NCI-H146 treated with DMSO at 0.1 percent for 48 hours (cell line): Measurements from ENCODE around the gene AUTS2.
"Not testable (repeated sequence)": the region's sequence is repeated elsewhere in the genome, so short reads cannot be mapped to it uniquely, and the experiment has no call there.

Experiments used
- DNase-seq: peaks from one replicate; lab custom pipeline; 2025; ENCODE audit not compliant: unreplicated experiment; lab: John Stamatoyannopoulos, UW

AUTS2 gene

GRCh38 chr7:69782917-69783684 lies 184.8 kb downstream of the AUTS2 start:
- DNase-seq, result no peak

DNA sequence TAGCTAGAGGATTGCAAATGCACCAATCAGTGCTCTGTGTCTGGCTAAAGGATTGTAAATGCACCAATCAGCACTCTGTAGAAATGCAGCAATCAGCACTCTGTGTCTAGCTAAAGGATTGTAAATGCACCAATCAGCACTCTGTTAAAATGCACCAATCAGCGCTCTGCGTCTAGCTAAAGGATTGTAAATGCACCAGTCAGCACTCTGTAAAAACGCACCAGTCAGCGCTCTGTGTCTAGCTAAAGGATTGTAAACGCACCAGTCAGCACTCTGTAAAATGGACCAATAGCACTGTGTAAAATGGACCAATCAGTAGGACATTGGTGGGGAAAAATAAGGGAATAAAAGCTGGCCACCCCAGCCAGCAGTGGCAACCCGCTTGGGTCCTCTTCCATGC lies 187.9 kb downstream of the AUTS2 start:
- not testable (repeated sequence) for DNase-seq

- DNase-seq, result no peak
Measured at GRCh38 chr7:69786730-69787395, 188.6 kb downstream of the AUTS2 start.

- no peak for DNase-seq
Measured at GRCh38 chr7:69787736-69788431, 189.6 kb downstream of the AUTS2 start.

- no peak for DNase-seq
Measured at GRCh38 chr7:69789563-69789962, 191.3 kb downstream of the AUTS2 start.

GRCh38 chr7:69790977-69791724 lies 192.9 kb downstream of the AUTS2 start:
- DNase-seq, result peak; percentile 42

DNA sequence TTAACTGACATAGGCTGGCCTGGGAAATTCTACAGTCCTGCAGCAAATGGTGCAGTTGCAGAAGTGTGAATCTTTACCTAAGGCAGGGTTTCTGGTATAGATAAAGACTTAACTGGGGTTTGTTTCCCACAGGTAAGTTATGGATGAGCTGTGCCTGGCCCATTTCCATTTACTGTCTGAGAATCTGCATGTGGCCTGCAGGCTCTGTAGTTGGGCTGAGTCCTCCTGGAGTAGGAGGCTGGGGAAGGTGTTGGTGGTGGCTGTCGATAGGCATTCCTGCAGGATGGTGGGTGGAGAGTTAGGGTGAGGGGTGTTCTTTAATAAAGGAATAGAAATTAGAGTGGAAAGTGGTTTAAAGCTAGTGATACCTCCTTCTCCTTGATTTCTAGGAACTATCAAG lies 193.5 kb downstream of the AUTS2 start:
- no peak for DNase-seq

DNA sequence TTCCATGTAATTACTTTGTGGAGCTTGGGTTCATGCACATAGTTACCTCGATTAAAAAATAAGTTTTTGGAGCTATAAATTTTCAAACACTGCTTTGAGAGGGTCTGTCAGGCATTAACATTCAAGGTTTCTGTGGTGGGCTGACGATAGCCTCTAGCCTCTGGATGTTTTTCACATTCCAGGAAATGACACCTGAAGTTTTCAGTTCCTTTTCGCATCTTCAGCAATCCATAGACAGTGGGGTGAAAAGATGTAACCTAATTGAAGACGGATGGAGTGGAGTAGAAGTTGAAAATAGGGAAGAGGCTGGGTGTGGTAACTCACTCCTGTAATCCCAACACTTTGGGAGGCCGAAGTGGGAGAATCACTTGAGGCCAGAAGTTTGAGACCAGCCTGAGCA lies 197.7 kb downstream of the AUTS2 start:
- DNase-seq, result no peak

GRCh38 chr7:69796416-69796815 lies 198.1 kb downstream of the AUTS2 start:
- no peak for DNase-seq

- DNase-seq, result no peak
Measured at GRCh38 chr7:69799048-69799697, 200.9 kb downstream of the AUTS2 start.

DNA sequence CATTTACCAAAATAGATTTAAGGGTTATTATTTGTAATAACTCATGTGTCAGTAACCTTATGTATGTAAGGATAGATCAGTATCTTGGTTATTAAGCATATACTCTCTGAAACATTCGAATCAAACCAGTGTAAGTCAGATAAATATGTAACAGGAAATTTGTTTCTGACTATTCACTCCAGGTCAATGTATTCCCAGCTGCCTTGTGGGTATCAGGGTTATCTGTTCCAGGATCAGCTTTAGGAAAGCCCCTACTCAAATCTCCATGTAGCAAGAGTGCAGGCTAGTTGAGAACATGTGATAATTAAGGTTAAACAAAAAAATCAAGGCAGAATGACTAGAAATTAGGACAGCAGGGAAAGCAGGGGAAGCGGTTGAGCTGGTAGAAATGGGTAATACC lies 201.7 kb downstream of the AUTS2 start:
- DNase-seq, result no peak

GRCh38 chr7:69800495-69800894 lies 202.2 kb downstream of the AUTS2 start:
- no peak for DNase-seq

DNA sequence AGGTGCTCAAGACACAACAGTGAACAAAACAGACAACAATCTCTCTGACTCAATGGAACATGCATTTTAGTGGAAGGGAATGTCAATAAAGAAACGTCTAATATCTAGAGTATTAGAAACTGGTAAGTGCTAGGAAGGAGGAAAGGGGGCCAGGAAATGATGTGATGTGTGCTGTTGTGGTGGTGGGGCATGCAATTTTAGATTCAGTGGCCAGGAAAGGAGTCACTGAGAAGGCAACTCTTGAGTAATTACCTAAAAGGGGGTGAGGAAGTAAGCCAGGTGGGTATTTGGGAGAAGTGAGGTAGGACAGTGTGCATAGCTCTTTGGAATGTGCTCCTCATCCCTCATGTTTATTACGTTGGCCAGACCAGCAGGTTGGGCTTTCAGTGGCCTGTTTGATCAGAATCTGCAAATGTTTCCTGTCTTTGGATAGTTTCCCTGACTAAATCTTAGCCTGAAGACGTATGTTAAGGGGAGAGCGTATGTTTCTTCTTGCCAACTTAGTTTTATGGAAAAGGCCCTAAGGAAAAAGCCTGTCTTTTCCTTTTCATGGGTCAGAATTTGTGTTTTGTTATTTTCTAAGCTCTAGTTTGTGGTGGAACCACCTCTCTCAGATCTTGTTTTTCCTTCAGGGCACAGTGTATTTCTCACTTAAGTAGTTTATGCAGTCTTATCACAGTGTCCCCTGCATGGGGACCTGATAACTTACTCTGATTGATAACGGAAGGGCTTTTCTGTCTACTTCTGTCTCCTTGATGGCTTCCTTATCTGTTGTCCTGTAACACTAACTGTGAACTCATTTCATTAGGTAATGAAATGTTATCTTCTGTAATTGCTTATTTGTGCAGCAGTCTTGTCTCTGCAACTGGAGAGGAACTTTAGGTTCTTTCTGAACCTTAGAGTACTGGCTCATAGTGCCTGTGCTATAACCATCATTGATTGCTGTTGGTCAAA lies 203.7 kb downstream of the AUTS2 start:
- DNase-seq, result no peak

- DNase-seq, result no peak
Measured at GRCh38 chr7:69803699-69804516, 205.6 kb downstream of the AUTS2 start.

DNA sequence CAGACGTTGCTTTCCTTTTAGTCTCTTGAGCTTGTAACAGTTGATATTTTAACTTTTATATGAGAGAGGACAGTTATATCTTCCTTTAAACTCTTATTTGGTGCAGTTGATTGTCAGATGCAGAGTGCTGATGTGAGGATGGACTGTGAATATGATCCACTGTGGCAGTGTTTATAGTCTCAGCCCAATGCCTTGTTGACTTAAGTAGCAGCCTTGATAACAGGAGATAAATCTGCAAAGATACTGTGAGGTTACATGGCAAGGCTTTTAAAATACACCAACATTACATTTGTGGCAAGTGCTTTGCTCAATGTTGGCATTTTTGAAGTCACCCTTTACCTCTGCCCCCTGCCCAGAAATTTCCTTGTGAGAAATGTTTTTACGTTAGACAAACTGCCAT lies 206.7 kb downstream of the AUTS2 start:
- DNase-seq, result no peak

- no peak for DNase-seq
Measured at GRCh38 chr7:69808391-69808790, 210.1 kb downstream of the AUTS2 start.

GRCh38 chr7:69811476-69812308 lies 213.4 kb downstream of the AUTS2 start:
- peak; percentile 60 for DNase-seq

- no peak for DNase-seq
Measured at GRCh38 chr7:69812756-69813155, 214.5 kb downstream of the AUTS2 start.
